ENCODE data around the gene NEK4.

Gene NEK4

DNA sequence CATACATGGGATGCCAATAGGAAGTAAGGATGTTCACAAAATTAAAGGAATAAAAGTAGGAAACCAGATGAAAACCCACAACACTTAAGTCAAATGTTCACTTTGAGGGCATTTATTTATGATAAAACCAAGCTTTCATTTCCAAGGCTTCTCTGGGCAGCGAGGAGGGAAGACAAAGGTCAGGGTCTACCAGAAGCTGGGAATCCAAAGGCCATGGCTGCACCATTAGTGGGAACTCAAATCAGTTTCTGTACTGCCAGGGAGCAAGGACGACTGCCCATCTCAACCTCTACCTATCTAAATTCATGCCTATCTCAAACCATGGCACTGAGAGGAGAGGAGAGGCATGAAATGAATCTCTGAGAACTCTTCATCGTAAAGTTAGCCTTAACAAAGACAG is 107.6 kb downstream of the NEK4 start:
- no peak for DNase-seq (ENCODE audit: low spot score)
- no peak overlapping the region for H3K27ac ChIP-seq (ENCODE audit: poor library complexity, severe bottlenecking)
- ATAC-seq (ENCODE audit: low read depth) = no peak
- H3K9me3 ChIP-seq (ENCODE audit: severe bottlenecking) = no peaks in the 10 kb centered on the region
- H3K4me3 ChIP-seq (ENCODE audit: severe bottlenecking) = no peak overlapping the region
- TF ChIP-seq CTCF (IDR thresholded peaks at IDR 0.05; ENCODE audit: poor library complexity, severe bottlenecking) = no peak
- no peaks in the 10 kb centered on the region for H3K4me1 ChIP-seq (ENCODE audit: insufficient read depth, poor library complexity, severe bottlenecking)
- peaks cover 69% of the 10 kb centered on the region for H3K36me3 ChIP-seq (ENCODE audit: low read depth)
- no peaks in the 10 kb centered on the region for H3K27me3 ChIP-seq (ENCODE audit: insufficient read depth, poor library complexity, severe bottlenecking)

- H3K27ac ChIP-seq (ENCODE audit: poor library complexity, severe bottlenecking) = no peak overlapping the region
- DNase-seq (ENCODE audit: low spot score) (no peak), ATAC-seq (ENCODE audit: low read depth) (no peak)
- no peaks in the 10 kb centered on the region for H3K4me1 ChIP-seq (ENCODE audit: insufficient read depth, poor library complexity, severe bottlenecking)
- no peaks in the 10 kb centered on the region for H3K27me3 ChIP-seq (ENCODE audit: insufficient read depth, poor library complexity, severe bottlenecking)
- H3K36me3 ChIP-seq (ENCODE audit: low read depth) = peaks cover 84% of the 10 kb centered on the region
- H3K4me3 ChIP-seq (ENCODE audit: severe bottlenecking) = no peak overlapping the region
- no peaks in the 10 kb centered on the region for H3K9me3 ChIP-seq (ENCODE audit: severe bottlenecking)
- no peak for TF ChIP-seq CTCF (IDR thresholded peaks at IDR 0.05; ENCODE audit: poor library complexity, severe bottlenecking)
These were observed 110.7 kb downstream of the NEK4 start for GRCh38 chr3:52660046-52660445.

Data from RWPE2 (cell line).